ENCODE data around the gene HDAC5. TPM values are rescaled to one million over a fixed set of nuclear protein-coding genes. Genes with fewer than 3 reads are reported as not detected.
"Not testable (repeated sequence)": the region's sequence is repeated elsewhere in the genome, so short reads cannot be mapped to it uniquely, and the experiment has no call there.

Gene HDAC5
- total RNA-seq, 1 donor from 2014 or later: 34.1 TPM

- TF ChIP-seq CTCF (IDR thresholded peaks at IDR 0.05; ENCODE audit: unreplicated experiment): no peak
- peak overlapping the region; percentile 3 for H3K27ac Mint-ChIP-seq
- H3K4me3 Mint-ChIP-seq: no peak overlapping the region
- H3K36me3 Mint-ChIP-seq: peaks cover 11% of the 10 kb centered on the region
- peaks cover 14% of the 10 kb centered on the region for H3K4me1 Mint-ChIP-seq
- no peak for DNase-seq (ENCODE audit: low spot score in 2 of 2, unreplicated experiment in 2 of 2)
- H3K9me3 Mint-ChIP-seq: peaks cover 3% of the 10 kb centered on the region
- H3K27me3 Mint-ChIP-seq (ENCODE audit: low read depth): no peaks in the 10 kb centered on the region
Observed at GRCh38 chr17:44044071-44044470, 79.4 kb downstream of the HDAC5 start.

- no peak overlapping the region for H3K4me3 Mint-ChIP-seq
- H3K9me3 Mint-ChIP-seq: peaks cover 3% of the 10 kb centered on the region
- H3K4me1 Mint-ChIP-seq: peaks cover 14% of the 10 kb centered on the region
- H3K36me3 Mint-ChIP-seq: peaks cover 8% of the 10 kb centered on the region
- DNase-seq (ENCODE audit: low spot score in 2 of 2, unreplicated experiment in 2 of 2): no peak
- peak overlapping the region; percentile 3 for H3K27ac Mint-ChIP-seq
- no peak for TF ChIP-seq CTCF (IDR thresholded peaks at IDR 0.05; ENCODE audit: unreplicated experiment)
- H3K27me3 Mint-ChIP-seq (ENCODE audit: low read depth): no peaks in the 10 kb centered on the region
Observed at GRCh38 chr17:44043272-44043696, 80.2 kb downstream of the HDAC5 start.

GRCh38 chr17:44039829-44040635 lies 83.4 kb downstream of the HDAC5 start:
- H3K27ac Mint-ChIP-seq: peak overlapping the region; percentile 76
- DNase-seq (ENCODE audit: low spot score in 2 of 2, unreplicated experiment in 2 of 2): no peak
- no peaks in the 10 kb centered on the region for H3K9me3 Mint-ChIP-seq
- H3K4me1 Mint-ChIP-seq: peaks cover 14% of the 10 kb centered on the region
- peaks cover 9% of the 10 kb centered on the region for H3K36me3 Mint-ChIP-seq
- no peak for TF ChIP-seq CTCF (IDR thresholded peaks at IDR 0.05; ENCODE audit: unreplicated experiment)
- H3K4me3 Mint-ChIP-seq: no peak overlapping the region
- H3K27me3 Mint-ChIP-seq (ENCODE audit: low read depth): no peaks in the 10 kb centered on the region

GRCh38 chr17:44038604-44039011 lies 84.8 kb downstream of the HDAC5 start:
- H3K4me1 Mint-ChIP-seq: peaks cover 11% of the 10 kb centered on the region
- no peaks in the 10 kb centered on the region for H3K27me3 Mint-ChIP-seq (ENCODE audit: low read depth)
- no peak overlapping the region for H3K4me3 Mint-ChIP-seq
- no peak overlapping the region for H3K27ac Mint-ChIP-seq
- no peak for DNase-seq (ENCODE audit: low spot score in 2 of 2, unreplicated experiment in 2 of 2)
- H3K9me3 Mint-ChIP-seq: no peaks in the 10 kb centered on the region
- no peak for TF ChIP-seq CTCF (IDR thresholded peaks at IDR 0.05; ENCODE audit: unreplicated experiment)
- peaks cover 16% of the 10 kb centered on the region for H3K36me3 Mint-ChIP-seq

GRCh38 chr17:44037471-44037870 lies 86.0 kb downstream of the HDAC5 start:
- Mint-ChIP-seq H3K36me3 (peaks cover 21% of the 10 kb centered on the region), H3K27ac (no peak overlapping the region), H3K9me3 (no peaks in the 10 kb centered on the region), H3K27me3 (ENCODE audit: low read depth) (no peaks in the 10 kb centered on the region), H3K4me1 (peaks cover 11% of the 10 kb centered on the region), H3K4me3 (no peak overlapping the region)
- no peak for TF ChIP-seq CTCF (IDR thresholded peaks at IDR 0.05; ENCODE audit: unreplicated experiment)
- no peak for DNase-seq (ENCODE audit: low spot score in 2 of 2, unreplicated experiment in 2 of 2)

GRCh38 chr17:44034688-44035087 lies 88.8 kb downstream of the HDAC5 start:
- H3K27me3 Mint-ChIP-seq (ENCODE audit: low read depth); H3K27ac Mint-ChIP-seq; H3K4me3 Mint-ChIP-seq; H3K9me3 Mint-ChIP-seq; DNase-seq (ENCODE audit: low spot score in 2 of 2, unreplicated experiment in 2 of 2); H3K4me1 Mint-ChIP-seq: not testable (repeated sequence)
- peaks cover 31% of the 10 kb centered on the region for H3K36me3 Mint-ChIP-seq
